Putamen (tissue), 1 donor: Measurements from ENCODE around the gene HOOK2.
"Not testable (repeated sequence)": the region's sequence is repeated elsewhere in the genome, so short reads cannot be mapped to it uniquely, and the experiment has no call there.

ENCODE experiments used
- DNase-seq: peaks from one replicate; pipeline ENCODE4 v3.0.0-alpha.2; 2016; ENCODE audit warnings: low spot score

Gene HOOK2, protein sequence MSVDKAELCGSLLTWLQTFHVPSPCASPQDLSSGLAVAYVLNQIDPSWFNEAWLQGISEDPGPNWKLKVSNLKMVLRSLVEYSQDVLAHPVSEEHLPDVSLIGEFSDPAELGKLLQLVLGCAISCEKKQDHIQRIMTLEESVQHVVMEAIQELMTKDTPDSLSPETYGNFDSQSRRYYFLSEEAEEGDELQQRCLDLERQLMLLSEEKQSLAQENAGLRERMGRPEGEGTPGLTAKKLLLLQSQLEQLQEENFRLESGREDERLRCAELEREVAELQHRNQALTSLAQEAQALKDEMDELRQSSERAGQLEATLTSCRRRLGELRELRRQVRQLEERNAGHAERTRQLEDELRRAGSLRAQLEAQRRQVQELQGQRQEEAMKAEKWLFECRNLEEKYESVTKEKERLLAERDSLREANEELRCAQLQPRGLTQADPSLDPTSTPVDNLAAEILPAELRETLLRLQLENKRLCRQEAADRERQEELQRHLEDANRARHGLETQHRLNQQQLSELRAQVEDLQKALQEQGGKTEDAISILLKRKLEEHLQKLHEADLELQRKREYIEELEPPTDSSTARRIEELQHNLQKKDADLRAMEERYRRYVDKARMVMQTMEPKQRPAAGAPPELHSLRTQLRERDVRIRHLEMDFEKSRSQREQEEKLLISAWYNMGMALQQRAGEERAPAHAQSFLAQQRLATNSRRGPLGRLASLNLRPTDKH

DNA sequence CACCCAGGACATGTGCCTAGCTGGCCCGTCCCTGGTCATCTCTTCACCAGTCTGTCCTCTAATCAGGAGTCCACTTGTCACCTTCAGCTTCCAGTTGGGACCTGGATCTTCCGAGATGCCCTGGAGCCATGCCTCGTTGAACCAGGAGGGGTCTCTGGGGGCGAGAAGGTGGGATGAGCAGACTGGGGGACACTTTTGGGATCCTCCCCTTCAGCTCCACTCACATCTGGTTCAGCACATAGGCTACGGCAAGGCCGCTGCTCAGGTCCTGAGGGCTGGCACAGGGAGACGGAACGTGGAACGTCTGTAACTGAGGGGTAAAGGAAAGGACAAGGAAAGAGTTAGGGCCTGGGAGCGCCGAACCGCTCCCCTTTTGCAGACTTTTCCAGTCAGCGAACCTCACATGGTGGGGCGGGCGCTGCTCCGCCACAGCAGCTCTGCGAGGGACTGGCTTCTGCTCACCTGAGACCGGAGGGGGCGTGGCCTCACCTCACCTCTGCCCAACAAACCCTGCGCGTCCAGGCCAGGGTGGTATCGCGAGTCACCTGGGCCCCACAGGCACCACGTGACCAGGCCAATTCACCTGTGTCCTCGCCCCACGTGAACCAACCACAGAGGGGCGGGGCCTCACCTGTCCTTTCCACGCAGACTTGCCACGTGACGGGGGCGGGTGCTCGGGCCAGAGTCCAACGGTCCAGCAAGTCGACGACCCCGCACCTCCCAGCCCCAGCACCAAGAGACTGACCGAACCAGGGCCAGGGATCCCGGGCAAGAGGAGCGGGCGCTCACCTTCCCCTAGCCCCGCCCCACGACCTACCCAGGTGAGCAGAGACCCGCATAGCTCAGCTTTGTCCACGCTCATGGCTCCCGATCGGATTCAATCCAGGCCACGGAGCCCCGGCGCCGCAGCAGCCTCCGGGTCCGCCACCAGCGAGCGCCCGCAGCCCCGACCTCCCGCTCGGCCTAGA lies at the start of gene HOOK2:
HOOK2 (minus strand) TSS at position 965 of the 968 bp plus-strand sequence; CDS start at position 862, 103 bp downstream.
- DNase-seq, result no peak

DNA sequence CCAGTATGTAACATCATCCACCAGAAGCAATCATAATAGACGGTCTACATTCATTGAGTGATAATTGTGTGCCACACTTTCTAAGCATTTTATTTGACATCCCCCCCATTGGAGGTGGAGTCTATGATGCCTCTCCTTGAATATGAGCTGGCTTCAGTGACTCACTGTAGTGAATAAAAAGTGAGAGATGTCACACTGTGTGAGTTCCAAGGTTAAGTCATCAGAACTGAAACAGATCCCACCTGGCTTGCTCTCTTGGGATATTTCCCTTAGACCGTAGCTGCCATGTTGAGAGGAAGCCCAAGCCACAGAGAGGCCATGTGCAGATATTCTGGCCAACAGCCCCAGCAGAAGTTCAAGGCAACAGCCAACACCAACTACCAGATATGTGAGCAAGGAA lies 46.4 kb upstream of the HOOK2 start:
- DNase-seq, result no peak

- not testable (repeated sequence) for DNase-seq
These were observed 42.5 kb upstream of the HOOK2 start for GRCh38 chr19:12817810-12818209.

- not testable (repeated sequence) for DNase-seq
These were observed 41.8 kb upstream of the HOOK2 start for GRCh38 chr19:12817188-12817587.

DNA sequence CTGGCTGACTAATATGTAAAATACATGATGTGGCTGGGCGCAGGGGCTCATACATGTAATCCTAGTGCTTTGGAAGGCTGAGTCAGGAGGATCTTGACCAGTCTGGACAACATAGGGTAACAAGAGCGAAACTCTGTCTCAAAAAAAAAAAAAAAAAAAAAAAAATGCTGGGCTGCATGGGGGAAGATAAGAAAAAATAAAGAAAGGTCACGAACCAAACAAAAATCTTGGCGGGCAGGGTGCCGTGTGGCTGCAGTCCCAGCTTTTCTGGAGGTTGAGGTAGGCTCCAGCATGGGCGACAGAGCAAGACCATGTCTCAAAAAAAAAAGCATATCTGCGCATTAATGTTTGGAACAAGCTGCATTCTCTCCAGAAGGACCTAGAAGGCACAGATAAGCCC lies 39.7 kb upstream of the HOOK2 start:
- DNase-seq, result no peak

DNA sequence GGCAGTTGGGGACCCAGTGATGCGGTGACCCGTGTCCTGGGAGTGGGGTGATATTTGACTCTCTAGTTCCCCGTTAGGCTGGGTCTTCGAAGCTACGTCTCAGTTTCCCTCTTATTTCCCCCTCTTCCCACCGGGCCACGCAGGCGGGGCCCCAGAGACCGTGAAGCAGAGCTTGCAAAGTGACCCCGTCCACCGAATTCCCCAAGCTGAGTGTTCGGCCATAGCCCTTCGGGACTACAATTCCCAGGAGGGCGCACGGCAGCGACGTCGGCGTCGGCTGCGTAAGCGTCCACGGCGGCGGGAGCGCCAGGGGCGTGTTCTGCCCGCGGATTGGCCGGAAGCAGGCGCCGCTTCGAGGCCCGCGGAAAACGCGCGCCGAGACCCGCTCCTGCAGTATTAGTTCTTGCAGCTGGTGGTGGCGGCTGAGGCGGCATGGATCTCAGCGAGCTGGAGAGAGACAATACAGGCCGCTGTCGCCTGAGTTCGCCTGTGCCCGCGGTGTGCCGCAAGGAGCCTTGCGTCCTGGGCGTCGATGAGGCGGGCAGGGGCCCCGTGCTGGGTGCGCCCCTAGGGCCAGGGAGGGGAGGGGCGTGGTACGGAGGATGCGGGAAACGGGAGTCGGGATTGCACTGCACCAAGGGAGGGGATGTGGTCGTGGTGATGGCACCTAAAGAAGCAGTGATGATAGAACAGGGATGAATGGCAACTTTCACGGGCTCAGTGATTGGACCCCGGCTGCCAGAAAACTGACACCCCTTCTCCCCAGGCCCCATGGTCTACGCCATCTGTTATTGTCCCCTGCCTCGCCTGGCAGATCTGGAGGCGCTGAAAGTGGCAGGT lies 31.1 kb upstream of the HOOK2 start, which contains the start of gene RNASEH2A:
RNASEH2A (plus strand) TSS at position 343 of the 840 bp plus-strand sequence; CDS start at position 433, 90 bp downstream.
- DNase-seq, result peak; percentile 89

- no peak for DNase-seq
These were observed 28.7 kb upstream of the HOOK2 start for GRCh38 chr19:12804051-12804450.

GRCh38 chr19:12802267-12803106 lies 27.1 kb upstream of the HOOK2 start:
- DNase-seq, result no peak

GRCh38 chr19:12801466-12802266 lies 26.3 kb upstream of the HOOK2 start, which contains the start of the genes PRDX2 and THSD8:
PRDX2 (minus strand) TSS chr19:12801800; CDS start chr19:12801261, 539 bp downstream.
THSD8 (plus strand) TSS chr19:12802069; CDS start chr19:12802072, 3 bp downstream.
- DNase-seq, result no peak

- DNase-seq, result no peak
These were observed 25.6 kb upstream of the HOOK2 start for GRCh38 chr19:12800923-12801465.

DNA sequence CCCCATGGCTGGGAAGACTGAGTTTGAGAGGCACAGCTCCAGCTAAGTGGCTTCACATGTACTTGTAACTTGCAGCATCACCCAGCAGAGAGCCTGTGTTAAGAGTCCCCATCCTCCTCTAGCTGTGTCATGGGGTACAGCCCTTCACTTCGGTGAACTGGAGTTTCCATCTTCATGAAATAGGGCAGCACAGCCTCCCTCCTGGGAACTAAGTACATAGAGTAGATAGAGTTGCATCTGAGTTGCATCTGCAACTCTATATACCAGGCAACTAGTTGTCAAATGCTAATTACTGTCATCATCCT lies 25.1 kb upstream of the HOOK2 start:
- DNase-seq, result no peak

GRCh38 chr19:12799742-12800465 lies 24.6 kb upstream of the HOOK2 start:
- no peak for DNase-seq

GRCh38 chr19:12797607-12798006 lies 22.3 kb upstream of the HOOK2 start:
- DNase-seq, result not testable (repeated sequence)

- no peak for DNase-seq
These were observed 21.8 kb upstream of the HOOK2 start for GRCh38 chr19:12797141-12797587.

DNA sequence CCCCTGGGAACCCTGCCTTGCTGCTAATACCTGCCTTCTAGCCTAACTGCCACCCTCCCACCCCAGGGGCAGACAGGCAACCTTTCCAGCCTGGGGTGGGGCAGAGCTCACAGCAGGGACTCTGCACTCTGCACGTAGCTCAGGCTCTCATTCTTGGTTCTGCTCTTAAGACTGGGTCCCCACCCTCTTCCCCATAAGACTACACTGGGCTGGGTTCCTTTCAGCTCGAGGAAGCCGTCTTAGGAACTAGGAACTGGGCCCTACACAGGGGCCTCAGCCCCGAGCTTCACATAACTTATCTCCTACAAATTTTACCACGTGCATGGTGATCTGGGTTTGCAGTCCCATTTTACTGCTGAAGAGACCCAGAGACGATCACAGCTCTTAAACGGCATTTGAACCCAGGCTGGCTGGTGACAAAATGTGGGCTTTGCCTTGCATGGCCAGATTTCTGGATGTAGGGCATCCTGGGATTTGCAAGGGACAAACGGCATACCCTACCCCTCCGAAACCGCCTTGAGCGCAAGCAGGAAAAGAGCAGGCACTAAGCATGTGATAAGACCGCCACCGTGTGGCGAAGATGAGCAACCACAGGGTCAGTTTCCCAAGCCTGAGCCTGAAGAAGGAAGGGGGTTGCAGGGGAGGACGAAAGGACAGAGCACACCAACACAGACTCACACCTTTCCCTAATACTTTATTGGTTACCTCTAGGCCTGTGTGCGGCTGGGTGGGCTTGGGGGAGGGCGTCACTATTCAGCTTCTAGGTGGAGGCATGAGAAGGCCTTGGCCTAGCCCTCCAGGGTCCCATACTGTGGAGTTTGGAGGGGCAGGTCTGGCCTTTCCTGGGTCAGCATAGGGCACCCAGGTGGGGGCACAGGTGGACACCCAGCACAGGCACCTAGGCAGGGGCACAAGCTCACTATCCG lies 21.1 kb upstream of the HOOK2 start:
- DNase-seq, result no peak

DNA sequence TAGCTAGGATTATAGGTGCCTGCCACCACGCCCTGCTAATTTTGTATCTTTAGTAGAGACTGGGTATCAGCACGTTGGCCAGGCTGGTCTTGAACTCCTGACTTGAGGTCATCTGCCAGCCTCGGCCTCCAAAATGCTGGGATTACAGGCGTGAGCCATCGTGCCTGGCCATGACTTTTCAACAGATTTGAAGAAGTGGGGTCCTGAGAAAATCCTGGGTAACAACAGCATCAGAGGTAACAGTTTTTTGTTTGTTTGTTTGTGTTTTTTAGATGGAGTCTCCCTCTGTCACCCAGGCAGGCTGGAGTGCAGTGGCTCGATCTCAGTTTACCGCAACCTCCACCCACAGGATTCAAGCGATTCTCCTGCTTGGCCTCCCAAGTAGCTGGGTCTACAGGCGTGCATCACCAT lies 19.6 kb upstream of the HOOK2 start:
- DNase-seq, result no peak
